Measurements from ENCODE around the gene GPATCH2L. TPM values are rescaled to one million over a fixed set of nuclear protein-coding genes. Genes with fewer than 3 reads are reported as not detected.

The GPATCH2L gene
- total RNA-seq, 1 experiment from 2014 or later: 76.7 TPM

DNA sequence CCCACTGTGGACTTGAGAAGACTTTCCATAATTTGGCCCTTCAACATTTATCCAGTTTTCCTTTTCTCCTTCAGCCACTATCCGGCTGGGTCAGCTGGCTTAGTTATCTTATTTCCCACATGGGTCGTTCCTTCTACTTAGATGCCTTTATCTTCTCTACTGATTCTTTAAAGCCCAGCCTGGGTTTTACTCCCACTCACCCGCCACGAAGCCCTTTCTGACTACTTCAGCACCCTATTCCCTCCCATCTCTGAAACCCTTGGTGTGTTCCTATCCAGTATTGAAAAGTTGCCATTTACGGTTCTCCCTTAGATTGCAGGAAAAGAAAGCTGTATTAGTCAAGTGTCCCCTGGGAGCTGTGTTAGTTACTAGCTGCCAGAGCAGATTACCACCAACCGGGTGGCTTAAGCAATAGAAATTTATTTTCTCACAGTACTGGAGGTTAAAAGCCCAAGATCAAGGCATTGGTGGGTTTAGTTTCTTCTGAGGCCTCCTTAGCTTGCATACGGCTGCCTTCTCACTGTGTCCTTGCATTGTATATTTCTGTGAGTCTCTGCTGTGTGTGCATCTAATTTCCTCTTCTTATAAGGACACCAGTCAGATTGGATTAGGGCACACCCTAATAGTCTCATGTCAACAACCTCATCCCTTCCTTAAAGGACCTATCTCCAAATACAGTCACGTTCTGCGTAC, 105.5 kb downstream of the GPATCH2L start:
- Histone ChIP-seq H4K5ac (ENCODE audit: insufficient read length, low read depth, low read length) (no peak overlapping the region), H2BK12ac (ENCODE audit: insufficient read length, low read depth, low read length) (no peak overlapping the region), H3K4me2 (ENCODE audit: insufficient read depth, insufficient read length, low read length) (no peak overlapping the region), H2BK20ac (ENCODE audit: low read depth, low read length, poor library complexity, severe bottlenecking) (no peak overlapping the region), H3K27ac (ENCODE audit: insufficient read length, low read depth, low read length) (no peak overlapping the region), H2AFZ (ENCODE audit: low read length) (no peak overlapping the region), H3K18ac (ENCODE audit: insufficient read length, low read depth, low read length) (no peak overlapping the region), H4K8ac (replicated peaks; ENCODE audit: insufficient read length, low read depth, low read length) (no peak overlapping the region), H3K56ac (ENCODE audit: insufficient read length, low read depth, low read length) (no peak overlapping the region), H3K4ac (ENCODE audit: low read depth, low read length) (no peak overlapping the region), H3T11ph (ENCODE audit: low read length) (no peak overlapping the region), H4K91ac (ENCODE audit: insufficient read length, low read depth, low read length) (no peak overlapping the region), H3K9ac (ENCODE audit: extremely low read depth, insufficient read length, low read length) (no peak overlapping the region), H3K23me2 (ENCODE audit: insufficient read length, low read depth, low read length, poor library complexity, severe bottlenecking) (no peaks in the 10 kb centered on the region), H2BK15ac (ENCODE audit: low read depth, low read length) (no peak overlapping the region), H3K23ac (ENCODE audit: insufficient read length, low read depth, low read length) (no peak overlapping the region), H3K27me3 (ENCODE audit: insufficient read depth, low read length) (no peaks in the 10 kb centered on the region), H4K20me1 (ENCODE audit: control insufficient read depth, insufficient read depth, insufficient read length) (no peaks in the 10 kb centered on the region), H3K79me2 (ENCODE audit: insufficient read depth, low read length) (no peaks in the 10 kb centered on the region), H3K4me1 (ENCODE audit: insufficient read depth, low read length) (peaks cover 5% of the 10 kb centered on the region; the same call in 1 of the 2 replicates), H2BK120ac (ENCODE audit: low read depth, low read length, poor library complexity, severe bottlenecking) (no peak overlapping the region), H2AK5ac (ENCODE audit: insufficient read length, low read length) (no peak overlapping the region), H2BK5ac (ENCODE audit: insufficient read length, low read length) (no peak overlapping the region), H3K79me1 (ENCODE audit: insufficient read depth, low read depth, low read length, poor library complexity, severe bottlenecking) (no peaks in the 10 kb centered on the region), H3K14ac (ENCODE audit: insufficient read depth, low read length) (no peak overlapping the region), H3K9me3 (ENCODE audit: control insufficient read depth, low read depth, low read length) (no peaks in the 10 kb centered on the region)
- peaks cover 3% of the 10 kb centered on the region; the same call in 1 of the 2 replicates for H3K27me3 Mint-ChIP-seq (ENCODE audit: low read depth)
- no peak for DNase-seq
- H3K4me3 Mint-ChIP-seq: no peak overlapping the region
- H3K9me3 Mint-ChIP-seq: no peaks in the 10 kb centered on the region
- no peak overlapping the region for H3K27ac Mint-ChIP-seq
- no CpG with 5 or more reads among the region's 9 CpGs for WGBS (ENCODE audit: extremely low coverage, insufficient read length, low lambda C conversion rate)
- TF ChIP-seq, protein P1, sequence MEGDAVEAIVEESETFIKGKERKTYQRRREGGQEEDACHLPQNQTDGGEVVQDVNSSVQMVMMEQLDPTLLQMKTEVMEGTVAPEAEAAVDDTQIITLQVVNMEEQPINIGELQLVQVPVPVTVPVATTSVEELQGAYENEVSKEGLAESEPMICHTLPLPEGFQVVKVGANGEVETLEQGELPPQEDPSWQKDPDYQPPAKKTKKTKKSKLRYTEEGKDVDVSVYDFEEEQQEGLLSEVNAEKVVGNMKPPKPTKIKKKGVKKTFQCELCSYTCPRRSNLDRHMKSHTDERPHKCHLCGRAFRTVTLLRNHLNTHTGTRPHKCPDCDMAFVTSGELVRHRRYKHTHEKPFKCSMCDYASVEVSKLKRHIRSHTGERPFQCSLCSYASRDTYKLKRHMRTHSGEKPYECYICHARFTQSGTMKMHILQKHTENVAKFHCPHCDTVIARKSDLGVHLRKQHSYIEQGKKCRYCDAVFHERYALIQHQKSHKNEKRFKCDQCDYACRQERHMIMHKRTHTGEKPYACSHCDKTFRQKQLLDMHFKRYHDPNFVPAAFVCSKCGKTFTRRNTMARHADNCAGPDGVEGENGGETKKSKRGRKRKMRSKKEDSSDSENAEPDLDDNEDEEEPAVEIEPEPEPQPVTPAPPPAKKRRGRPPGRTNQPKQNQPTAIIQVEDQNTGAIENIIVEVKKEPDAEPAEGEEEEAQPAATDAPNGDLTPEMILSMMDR (conservative IDR thresholded peaks at IDR 0.05): no peak
- H3K36me3 Mint-ChIP-seq (ENCODE audit: insufficient read depth in 1 of 3, low read depth in 3 of 3): no peaks in the 10 kb centered on the region; a peak in 1 of 7 replicates
- H3K4me1 Mint-ChIP-seq: peaks cover 11 to 37% of the 10 kb centered on the region in 2 experiments

Measured in H9 (cell line).